Ovary (tissue), 3 donors: ENCODE measurements around the gene TMEM186.

Experiments used
- EP300 ChIP-seq: sonication (generic); formaldehyde crosslinking; IDR thresholded peaks from one replicate; pipeline ENCODE4 v1.6.1; 2017; ENCODE audit warnings: antibody characterized with exemption
- POLR2A ChIP-seq: fragments of 450-650 bp; IDR thresholded peaks from one replicate; pipeline ENCODE4 v1.6.1; 2017; ENCODE audit warnings: antibody characterized with exemption, mild to moderate bottlenecking, moderate library complexity
- TF ChIP-seq, protein P1 (sequence below), 3 donors: fragments of 450-650 bp in 2 of 3; fragments of 200-600 bp in 1 of 3; IDR thresholded peaks; one replicate each; pipeline versions ENCODE4 v1.5.1 to v1.8.0; 2016 to 2022; ENCODE audit warnings: antibody characterized with exemption in 3 of 3, mild to moderate bottlenecking in 1 of 3
- donor health status: DM: no; HTN: no; CAD: no.

DNA sequence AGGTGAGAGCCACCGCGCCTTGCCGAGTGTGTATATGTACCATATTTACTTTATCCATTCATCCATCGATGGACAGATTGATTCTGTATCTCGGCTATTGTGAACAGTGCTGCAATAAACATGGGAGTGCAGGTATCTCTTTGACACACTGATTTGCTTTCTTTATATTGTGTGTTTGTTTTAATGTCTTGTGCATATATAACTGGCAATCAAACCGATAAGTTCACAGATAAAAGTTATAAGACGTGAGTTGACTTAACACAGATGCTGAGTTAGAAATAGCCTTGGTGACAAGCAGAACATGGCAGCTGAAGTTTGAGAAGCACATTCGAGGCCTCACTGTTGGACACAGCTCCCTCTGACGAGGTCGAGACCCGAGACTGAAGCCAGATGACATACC is 23.2 kb downstream of the TMEM186 start:
- TF ChIP-seq, protein P1, sequence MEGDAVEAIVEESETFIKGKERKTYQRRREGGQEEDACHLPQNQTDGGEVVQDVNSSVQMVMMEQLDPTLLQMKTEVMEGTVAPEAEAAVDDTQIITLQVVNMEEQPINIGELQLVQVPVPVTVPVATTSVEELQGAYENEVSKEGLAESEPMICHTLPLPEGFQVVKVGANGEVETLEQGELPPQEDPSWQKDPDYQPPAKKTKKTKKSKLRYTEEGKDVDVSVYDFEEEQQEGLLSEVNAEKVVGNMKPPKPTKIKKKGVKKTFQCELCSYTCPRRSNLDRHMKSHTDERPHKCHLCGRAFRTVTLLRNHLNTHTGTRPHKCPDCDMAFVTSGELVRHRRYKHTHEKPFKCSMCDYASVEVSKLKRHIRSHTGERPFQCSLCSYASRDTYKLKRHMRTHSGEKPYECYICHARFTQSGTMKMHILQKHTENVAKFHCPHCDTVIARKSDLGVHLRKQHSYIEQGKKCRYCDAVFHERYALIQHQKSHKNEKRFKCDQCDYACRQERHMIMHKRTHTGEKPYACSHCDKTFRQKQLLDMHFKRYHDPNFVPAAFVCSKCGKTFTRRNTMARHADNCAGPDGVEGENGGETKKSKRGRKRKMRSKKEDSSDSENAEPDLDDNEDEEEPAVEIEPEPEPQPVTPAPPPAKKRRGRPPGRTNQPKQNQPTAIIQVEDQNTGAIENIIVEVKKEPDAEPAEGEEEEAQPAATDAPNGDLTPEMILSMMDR (IDR thresholded peaks at IDR 0.05): no peak
- no peak for TF ChIP-seq POLR2A
- no peak for TF ChIP-seq EP300
